HEK293T (cell line): ENCODE results near the gene COMP.
A peak's percentile ranks its signal among the peaks of the same experiment; 100 is the strongest.

Source experiments
- CTCF ChIA-PET: fragments of 350-600 bp; formaldehyde crosslinking; extraction: SDS; loops from one replicate; lab custom pipeline; 2021; ENCODE audit warnings: antibody characterized with exemption, inconsistent platforms; lab: Yijun Ruan, JAX
- POLR2A ChIA-PET: fragments of 350-600 bp; formaldehyde crosslinking; extraction: SDS; loops from one replicate; lab custom pipeline; 2020; ENCODE audit warnings: antibody characterized with exemption, inconsistent platforms; lab: Yijun Ruan, JAX
- DNase-seq: peaks from one replicate; pipeline ENCODE4 v3.0.0; 2012; ENCODE audit warnings: mixed read lengths; ENCODE audit errors: extremely low spot score
- ARNT ChIP-seq: fragments of 450-650 bp; IDR thresholded peaks from 2 replicates; pipeline ENCODE4 v1.6.1; 2017; ENCODE audit warnings: mild to moderate bottlenecking
- BHLHE40 ChIP-seq: fragments of 450-650 bp; IDR thresholded peaks from 2 replicates; pipeline ENCODE4 v1.6.1; 2016; ENCODE audit warnings: mild to moderate bottlenecking, moderate library complexity, borderline replicate concordance
- CTBP1 ChIP-seq: fragments of 450-650 bp; IDR thresholded peaks from 2 replicates; pipeline ENCODE4 v1.6.1; 2016; ENCODE audit warnings: borderline replicate concordance
- ELF4 ChIP-seq: fragments of 450-650 bp; IDR thresholded peaks from 2 replicates; pipeline ENCODE4 v1.6.1; 2017; ENCODE audit warnings: antibody characterized with exemption
- FOXA1 ChIP-seq: fragments of 450-650 bp; IDR thresholded peaks from 2 replicates; pipeline ENCODE4 v1.6.1; 2016; ENCODE audit warnings: mild to moderate bottlenecking
- FOXK2 ChIP-seq: fragments of 450-650 bp; IDR thresholded peaks from 2 replicates; pipeline ENCODE4 v1.6.1; 2016; ENCODE audit warnings: mild to moderate bottlenecking
- FOXM1 ChIP-seq: fragments of 450-650 bp; IDR thresholded peaks from 2 replicates; pipeline ENCODE4 v1.6.1; 2017; ENCODE audit warnings: mild to moderate bottlenecking, borderline replicate concordance
- HDGF ChIP-seq: fragments of 450-650 bp; IDR thresholded peaks from 2 replicates; pipeline ENCODE4 v1.6.1; 2017; ENCODE audit warnings: antibody characterized with exemption, borderline replicate concordance
- L3MBTL2 ChIP-seq: fragments of 450-650 bp; conservative IDR thresholded peaks from 2 replicates; pipeline ENCODE4 v1.6.1; 2016; ENCODE audit warnings: mild to moderate bottlenecking
- LEF1 ChIP-seq: fragments of 450-650 bp; IDR thresholded peaks from 2 replicates; pipeline ENCODE4 v1.6.1; 2017; ENCODE audit warnings: mild to moderate bottlenecking, borderline replicate concordance
- NFRKB ChIP-seq: fragments of 450-650 bp; IDR thresholded peaks from 2 replicates; pipeline ENCODE4 v1.6.1; 2016; ENCODE audit warnings: mild to moderate bottlenecking, moderate library complexity
- SP1 ChIP-seq: fragments of 450-650 bp; IDR thresholded peaks from 2 replicates; pipeline ENCODE4 v1.6.1; 2017
- SUZ12 ChIP-seq: fragments of 450-650 bp; IDR thresholded peaks from 2 replicates; pipeline ENCODE4 v1.6.1; 2016; ENCODE audit warnings: mild to moderate bottlenecking
- TARDBP ChIP-seq: fragments of 450-650 bp; IDR thresholded peaks from 2 replicates; pipeline ENCODE4 v1.6.1; 2016
- ZNF384 ChIP-seq: fragments of 450-650 bp; IDR thresholded peaks from 2 replicates; pipeline ENCODE4 v1.6.1; 2016
- TF ChIP-seq, protein P1 (sequence below): fragments of 450-650 bp; IDR thresholded peaks from 2 replicates; pipeline ENCODE4 v1.6.1; 2016

COMP gene

DNA sequence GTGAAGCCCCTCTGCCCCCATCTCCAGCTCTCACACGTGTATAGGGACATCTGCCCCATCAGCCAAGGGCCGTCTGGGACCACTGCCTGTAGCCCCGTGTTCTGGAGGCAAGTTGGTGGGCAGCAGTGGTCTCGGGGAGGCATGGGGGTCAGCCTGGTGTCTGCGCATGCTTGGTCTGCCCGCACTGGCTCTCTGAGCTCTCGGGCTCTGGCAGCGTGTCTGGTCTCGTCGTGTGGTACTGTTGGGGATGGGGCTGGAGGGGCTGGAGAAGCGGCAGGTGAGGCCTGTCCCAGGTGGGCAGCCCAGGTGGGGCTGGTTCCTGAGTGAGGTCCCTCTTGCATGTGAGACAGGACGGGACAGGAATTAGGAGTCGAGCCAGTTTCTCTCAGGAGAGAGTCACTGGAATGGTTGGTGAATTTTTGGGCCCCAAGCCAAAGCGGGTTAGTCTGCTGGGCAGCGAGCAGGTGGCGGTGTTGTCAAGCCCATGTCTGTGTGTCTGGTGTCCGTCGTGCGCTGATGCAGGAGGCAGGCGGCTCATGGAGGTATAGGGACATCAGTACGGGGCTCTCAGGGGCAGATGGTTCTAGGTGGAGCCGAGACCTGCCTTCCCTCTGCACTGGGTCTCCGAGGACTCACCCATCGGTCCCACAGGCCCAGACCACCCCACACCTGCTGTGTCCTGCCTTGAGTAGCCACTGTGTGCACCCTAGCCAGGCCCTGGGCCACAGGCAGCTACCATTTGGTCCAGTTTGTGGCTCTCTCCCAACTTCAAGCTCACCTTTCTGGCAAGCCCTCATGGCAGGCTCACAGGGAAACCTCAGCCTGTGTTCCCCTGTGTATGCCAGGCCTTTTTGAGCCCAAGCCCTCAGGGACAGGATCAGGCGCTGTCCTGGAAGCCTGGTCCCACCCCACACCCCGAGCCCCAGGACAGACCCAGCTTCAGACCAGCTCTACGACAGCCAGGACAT, 18.2 kb downstream of the COMP start:
- POLR2A ChIA-PET: interaction anchor here (1.1 kb wide), 1 partner anchor 58 kb away, joined by 4 read pairs; the partner anchor contains the start of gene UPF1
- DNase-seq: no peak
- TF ChIP-seq BHLHE40 (no peak), ARNT (no peak), CTBP1 (no peak), FOXK2 (no peak), TARDBP (no peak)
- TF ChIP-seq, protein P1, sequence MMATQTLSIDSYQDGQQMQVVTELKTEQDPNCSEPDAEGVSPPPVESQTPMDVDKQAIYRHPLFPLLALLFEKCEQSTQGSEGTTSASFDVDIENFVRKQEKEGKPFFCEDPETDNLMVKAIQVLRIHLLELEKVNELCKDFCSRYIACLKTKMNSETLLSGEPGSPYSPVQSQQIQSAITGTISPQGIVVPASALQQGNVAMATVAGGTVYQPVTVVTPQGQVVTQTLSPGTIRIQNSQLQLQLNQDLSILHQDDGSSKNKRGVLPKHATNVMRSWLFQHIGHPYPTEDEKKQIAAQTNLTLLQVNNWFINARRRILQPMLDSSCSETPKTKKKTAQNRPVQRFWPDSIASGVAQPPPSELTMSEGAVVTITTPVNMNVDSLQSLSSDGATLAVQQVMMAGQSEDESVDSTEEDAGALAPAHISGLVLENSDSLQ: no peak
- CTCF ChIA-PET: interaction anchor here (0.7 kb wide), 1 partner anchor 74 kb away, joined by 3 read pairs; no protein-coding TSS in a partner anchor

DNA sequence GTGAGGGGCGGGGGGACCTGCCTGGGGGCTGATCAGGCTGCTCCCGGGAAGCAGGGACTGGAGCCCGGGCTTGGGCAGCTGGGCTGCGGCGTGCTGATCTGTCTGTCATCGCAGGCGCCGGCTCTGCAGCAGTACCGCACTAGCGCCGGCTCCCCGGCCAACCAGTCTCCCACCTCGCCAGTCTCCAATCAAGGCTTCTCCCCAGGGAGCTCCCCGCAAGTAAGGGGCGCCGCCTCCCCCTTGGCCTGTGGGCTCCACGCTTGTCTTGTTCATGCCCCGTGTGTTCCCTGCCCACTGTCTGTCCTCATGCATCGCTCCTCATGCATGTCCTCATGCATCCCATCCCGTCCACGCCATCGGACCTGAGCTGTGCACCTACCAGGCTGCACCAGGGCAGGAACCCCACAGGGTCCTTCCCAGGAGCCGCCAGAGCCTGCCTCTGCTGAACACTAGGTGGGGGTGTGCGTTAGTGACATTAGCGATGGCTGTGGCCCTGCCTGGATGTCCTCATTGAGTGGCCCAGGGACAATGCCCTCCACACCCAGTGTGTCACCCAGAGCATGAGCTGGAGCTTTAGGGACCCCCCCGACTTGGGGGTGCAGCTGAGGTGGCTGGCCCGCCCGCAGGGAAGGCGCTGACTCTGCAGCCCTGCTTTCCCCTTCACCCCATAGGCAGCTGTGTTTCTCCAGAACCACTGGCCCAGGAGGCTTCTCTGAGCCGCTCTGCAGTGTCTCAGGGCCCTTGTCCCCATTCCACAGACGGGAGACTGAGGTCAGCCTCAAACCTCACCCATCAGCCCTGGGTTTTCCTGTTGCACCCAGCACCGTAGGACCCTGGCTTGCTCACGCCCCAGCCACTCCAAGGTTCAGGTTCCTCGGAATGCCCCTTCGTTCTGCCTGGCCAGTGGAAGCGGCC, 19.5 kb downstream of the COMP start:
- DNase-seq: peak; percentile 40
- POLR2A ChIA-PET: interaction anchor here (1.1 kb wide), 1 partner anchor 60 kb away, joined by 4 read pairs; the partner anchor contains the start of gene UPF1
- CTCF ChIA-PET: no interaction called here
- TF ChIP-seq FOXM1 (no peak), FOXK2 (no peak), CTBP1 (no peak), SUZ12 (no peak), LEF1 (no peak), BHLHE40 (no peak), ARNT (no peak), FOXA1 (no peak), SP1 (no peak), TARDBP (no peak), HDGF (no peak), ZNF384 (no peak)

DNA sequence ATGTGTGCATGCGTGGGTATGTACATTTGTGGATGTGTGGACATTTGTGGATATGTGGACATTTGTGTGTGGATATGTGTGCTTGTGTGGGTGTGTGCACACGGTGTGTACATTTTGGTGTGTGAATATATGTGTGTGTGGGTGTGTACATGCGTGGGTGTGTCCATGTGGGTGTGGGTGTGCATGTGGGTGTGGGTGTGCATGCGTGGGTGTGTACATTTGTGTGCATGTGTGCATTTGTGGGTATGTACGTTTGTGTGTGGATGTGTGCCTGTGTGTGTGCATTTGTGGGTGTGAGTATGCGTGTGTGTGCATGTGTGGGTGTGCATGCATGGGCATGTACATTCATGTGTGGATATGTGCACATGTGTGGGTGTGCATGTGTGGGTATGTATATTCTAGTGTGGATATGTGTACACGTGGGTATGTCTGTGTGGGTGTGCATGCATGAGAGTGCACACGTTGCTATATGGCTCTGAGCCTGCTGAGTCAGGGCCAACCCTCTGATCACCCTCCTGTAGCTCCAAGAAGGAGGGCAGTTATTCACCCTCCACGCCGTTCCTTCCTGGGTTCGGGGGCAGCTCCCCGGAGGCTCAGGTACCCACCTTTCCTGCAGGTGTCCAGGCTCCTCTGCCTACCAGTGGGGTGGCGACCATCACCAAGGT, 20.3 kb downstream of the COMP start:
- CTCF ChIA-PET: no interaction called here
- TF ChIP-seq, protein P1: no peak
- peak; percentile 93 for TF ChIP-seq TARDBP
- DNase-seq: no peak
- POLR2A ChIA-PET: no interaction called here

DNA sequence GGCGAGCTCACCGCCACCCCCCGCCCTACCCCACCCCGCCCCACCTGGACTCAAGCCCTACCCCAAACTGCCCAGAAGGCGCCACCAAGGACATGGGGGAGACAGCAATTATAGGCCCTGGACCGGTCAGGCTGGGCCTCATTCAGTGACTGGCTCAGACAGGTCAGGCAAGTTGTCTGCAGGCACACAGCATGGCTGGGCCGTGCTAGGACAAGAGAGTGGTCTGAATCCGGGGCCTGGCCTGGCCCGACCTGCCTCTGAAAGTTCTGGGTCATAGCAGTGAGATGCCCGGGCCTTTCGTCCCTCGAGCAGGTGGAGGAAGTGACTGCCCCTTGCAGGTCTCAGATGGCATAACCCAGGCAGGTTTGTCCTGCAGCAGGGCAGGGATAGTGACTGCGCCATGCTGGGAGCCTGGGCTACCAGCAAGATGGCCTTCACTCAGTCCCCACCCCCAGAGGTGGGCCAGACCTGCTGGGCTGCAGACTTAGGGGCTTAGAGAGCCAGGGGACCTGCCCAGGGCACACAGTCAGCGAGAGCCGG, 21.0 kb downstream of the COMP start:
- TF ChIP-seq FOXA1: no peak
- TF ChIP-seq SUZ12: no peak
- no peak for TF ChIP-seq ELF4
- TF ChIP-seq FOXK2: no peak
- no peak for TF ChIP-seq HDGF
- TF ChIP-seq ZNF384: no peak
- TF ChIP-seq LEF1: no peak
- no peak for TF ChIP-seq BHLHE40
- no peak for TF ChIP-seq ARNT
- TF ChIP-seq TARDBP: no peak
- no peak for TF ChIP-seq L3MBTL2
- TF ChIP-seq NFRKB: no peak
- TF ChIP-seq, protein P1: no peak
- ChIA-PET CTCF (no interaction called here), POLR2A (interaction anchor here (0.9 kb wide), 1 partner anchor 62 kb away, joined by 3 read pairs; the partner anchor contains the start of gene UPF1)
- no peak for DNase-seq

DNA sequence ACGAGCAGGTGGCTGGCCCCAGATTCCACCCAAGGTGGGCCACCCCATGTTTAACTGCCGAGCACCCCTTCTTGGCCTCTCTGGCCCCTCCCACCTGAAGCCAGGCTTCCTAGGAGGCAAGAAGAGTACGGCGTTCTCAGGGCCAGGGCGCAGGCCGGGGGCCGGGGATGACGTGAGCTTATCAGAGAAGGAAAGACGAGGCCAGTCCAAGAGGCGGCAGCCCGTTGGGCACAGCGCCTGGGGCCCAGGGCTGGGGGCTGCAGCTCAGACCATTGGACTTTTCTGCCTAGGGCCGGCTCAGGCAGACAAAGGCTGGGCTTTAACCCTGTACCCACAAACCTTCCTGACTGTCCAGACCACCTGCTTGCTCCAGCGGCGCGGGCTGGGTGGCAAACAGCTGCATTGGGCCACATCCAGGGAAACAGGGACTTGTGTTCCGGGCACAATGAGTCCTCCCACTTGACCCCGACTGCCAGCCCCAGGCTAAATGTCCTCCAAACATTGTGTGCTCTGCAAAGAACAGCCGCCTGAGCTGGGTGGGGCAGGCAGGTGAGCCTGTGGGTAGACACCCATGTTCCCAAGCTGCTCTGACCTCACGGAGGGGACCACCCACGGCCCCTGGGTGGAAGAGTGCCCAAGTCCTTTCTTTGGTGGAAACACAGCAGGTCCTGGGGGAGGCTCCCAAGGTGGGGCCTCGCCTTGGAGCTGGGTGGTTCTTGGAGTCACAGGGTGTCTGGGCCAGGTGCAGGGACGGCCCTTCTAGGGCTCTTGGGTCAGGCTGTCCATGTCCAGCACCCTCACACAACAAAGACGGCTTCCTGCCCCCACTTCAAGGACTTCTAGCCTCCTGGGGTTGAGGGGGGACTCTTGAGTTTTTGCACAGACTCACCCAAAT, 21.9 kb downstream of the COMP start:
- ChIA-PET POLR2A (interaction anchor here (0.9 kb wide), 1 partner anchor 63 kb away, joined by 3 read pairs; the partner anchor contains the start of gene UPF1), CTCF (no interaction called here)
- DNase-seq: no peak
- TF ChIP-seq ARNT (no peak), FOXK2 (no peak), BHLHE40 (no peak), HDGF (no peak), FOXM1 (no peak), FOXA1 (no peak), ZNF384 (no peak), L3MBTL2 (no peak), TARDBP (no peak), ELF4 (no peak), CTBP1 (no peak), SP1 (no peak), LEF1 (no peak), NFRKB (no peak), SUZ12 (no peak)
- TF ChIP-seq, protein P1: no peak
